Measurements from ENCODE around the gene OSBPL7. TPM values are rescaled to one million over a fixed set of nuclear protein-coding genes. Genes with fewer than 3 reads are reported as not detected.
A peak's percentile ranks its signal among the peaks of the same experiment; 100 is the strongest.

The OSBPL7 gene, protein sequence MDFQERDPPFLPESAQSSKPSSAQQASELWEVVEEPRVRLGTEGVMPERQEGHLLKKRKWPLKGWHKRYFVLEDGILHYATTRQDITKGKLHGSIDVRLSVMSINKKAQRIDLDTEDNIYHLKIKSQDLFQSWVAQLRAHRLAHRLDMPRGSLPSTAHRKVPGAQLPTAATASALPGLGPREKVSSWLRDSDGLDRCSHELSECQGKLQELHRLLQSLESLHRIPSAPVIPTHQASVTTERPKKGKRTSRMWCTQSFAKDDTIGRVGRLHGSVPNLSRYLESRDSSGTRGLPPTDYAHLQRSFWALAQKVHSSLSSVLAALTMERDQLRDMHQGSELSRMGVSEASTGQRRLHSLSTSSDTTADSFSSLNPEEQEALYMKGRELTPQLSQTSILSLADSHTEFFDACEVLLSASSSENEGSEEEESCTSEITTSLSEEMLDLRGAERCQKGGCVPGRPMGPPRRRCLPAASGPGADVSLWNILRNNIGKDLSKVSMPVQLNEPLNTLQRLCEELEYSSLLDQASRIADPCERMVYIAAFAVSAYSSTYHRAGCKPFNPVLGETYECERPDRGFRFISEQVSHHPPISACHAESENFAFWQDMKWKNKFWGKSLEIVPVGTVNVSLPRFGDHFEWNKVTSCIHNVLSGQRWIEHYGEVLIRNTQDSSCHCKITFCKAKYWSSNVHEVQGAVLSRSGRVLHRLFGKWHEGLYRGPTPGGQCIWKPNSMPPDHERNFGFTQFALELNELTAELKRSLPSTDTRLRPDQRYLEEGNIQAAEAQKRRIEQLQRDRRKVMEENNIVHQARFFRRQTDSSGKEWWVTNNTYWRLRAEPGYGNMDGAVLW
- polyA plus RNA-seq (2011; rRNA removed) = 7.0 and 7.1 TPM in 2 replicates
- 9.2 and 11.9 TPM in 2 replicates for polyA plus RNA-seq (2012; cell fraction: cytosol; rRNA removed)
- 54.3 and 75.1 TPM in 2 replicates for polyA plus RNA-seq (2012; cell fraction: nucleus; rRNA removed)
- 11.4 to 16.9 TPM (median 15.4 TPM) in 3 replicates for polyA plus RNA-seq (2017; fragmentation: RNase III; extraction: RNeasy Plus Mini Kit Qiagen cat#74134 plus additional on column Dnase treatment)
- polyA minus RNA-seq (2011; rRNA and poly(A)+ RNA removed) = 14.2 and 14.7 TPM in 2 replicates

DNA sequence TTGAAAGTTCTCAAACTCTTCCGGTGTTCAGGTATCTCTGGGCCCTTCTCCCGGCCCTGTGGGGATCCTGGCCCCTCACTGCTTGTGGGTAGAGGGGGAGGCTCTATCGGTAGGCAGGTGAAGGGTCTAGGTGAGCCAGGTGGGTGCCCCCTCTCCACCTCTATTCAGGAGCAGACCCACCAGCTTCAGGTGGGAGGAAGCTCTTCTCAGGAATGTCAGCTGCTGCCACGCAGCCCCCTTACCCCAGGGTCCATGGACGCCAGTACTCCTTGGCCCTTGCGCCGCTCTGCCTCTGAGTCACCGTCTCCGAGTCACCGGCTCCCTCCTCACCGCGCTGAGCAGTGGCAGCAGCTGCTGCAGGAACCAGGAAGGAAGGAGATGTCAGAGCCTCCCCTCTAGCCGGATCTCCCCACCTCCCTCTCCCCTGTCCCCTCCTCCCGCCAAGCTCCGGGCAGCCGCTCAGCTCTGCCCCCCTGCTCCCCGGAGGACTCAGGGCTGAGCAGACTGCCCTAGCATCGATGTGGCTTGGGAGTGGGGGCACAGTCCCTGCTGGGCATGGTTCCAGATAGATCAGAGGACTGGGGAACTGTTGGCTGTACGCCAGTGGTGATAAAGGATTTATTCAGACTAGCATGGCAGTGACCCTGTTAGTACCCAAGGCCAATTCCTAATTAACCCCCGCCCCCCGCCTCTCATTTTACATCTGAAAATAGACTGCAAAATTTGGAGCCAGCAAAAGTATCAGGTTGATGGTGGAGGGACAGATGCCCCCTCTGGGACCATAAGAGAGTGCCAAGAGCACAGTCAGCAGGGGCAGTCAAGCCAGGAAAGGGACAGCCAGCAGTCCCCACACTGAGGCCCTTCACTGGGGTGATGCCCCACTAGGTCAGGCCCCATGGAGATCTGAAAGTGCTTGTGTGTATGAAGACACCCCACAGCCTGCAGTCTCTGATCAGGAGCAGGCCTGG is at the start of gene OSBPL7:
Gene OSBPL7 (minus strand): TSS at position 371 of the 968 bp plus-strand sequence. CDS start 1,516 bp downstream, outside the sequence.
- H3K27ac ChIP-seq = peak within 1 kb of the TSS; percentile 77 to 85
- FAIRE-seq (peak; percentile 68), DNase-seq (ENCODE audit: low read depth in 1 of 2, low spot score in 1 of 2) (peak; percentile 74 to 79), ATAC-seq (peak; percentile 80 to 92)
- POLR2A ChIA-PET = interaction anchor here (0.6 to 2.6 kb wide), 4 partner anchors 9 to 150 kb away, joined by 3 to 58 read pairs (median 4); partner anchors contain the start of genes LRRC46, MRPL10 and SCRN2
- 11% methylated on average over 17 of the region's 21 CpGs for WGBS (ENCODE audit: missing lambda C conversion rate)
- H3K4me2 ChIP-seq = peak within 1 kb of the TSS; percentile 97
- CTCF ChIA-PET = interaction anchor here (0.6 to 4.1 kb wide), 15 partner anchors 8 to 1614 kb away, joined by 3 to 27 read pairs (median 5); partner anchors contain the start of genes LRRC46, MRPL10 and SCRN2
- no peaks in the 10 kb centered on the region for H3K9me3 ChIP-seq
- H3K4me1 ChIP-seq = peaks cover 21% of the 10 kb centered on the region
- H3K4me3 ChIP-seq = peak within 1 kb of the TSS; percentile 77
- TF ChIP-seq HOXB5 (CRISPR knock-in tag; IDR thresholded peaks at IDR 0.05) = no peak
- no peak for TF ChIP-seq RNF2 (IDR thresholded peaks at IDR 0.05; ENCODE audit: borderline replicate concordance, low read depth)
- TF ChIP-seq SREBF2 (IDR thresholded peaks at IDR 0.05) = no peak
- TF ChIP-seq RAD21 (conservative IDR thresholded peaks at IDR 0.05 in 1 of 2, IDR thresholded peaks at IDR 0.05 in 1 of 2) = no peak
- TF ChIP-seq FOSL2 (IDR thresholded peaks at IDR 0.05) = no peak
- TF ChIP-seq FOSL2 (CRISPR knock-in tag; IDR thresholded peaks at IDR 0.05) = peak; percentile 76
- no peak for TF ChIP-seq GATA3 (IDR thresholded peaks at IDR 0.05; ENCODE audit: borderline replicate concordance)
- TF ChIP-seq CBX2 (IDR thresholded peaks at IDR 0.05; ENCODE audit: borderline replicate concordance, low read depth) = no peak
- TF ChIP-seq POLR2AphosphoS2 (conservative IDR thresholded peaks at IDR 0.05; ENCODE audit: low read length) = no peak
- no peak for TF ChIP-seq MYC (IDR thresholded peaks at IDR 0.05; ENCODE audit: borderline replicate concordance, low read length)
- TF ChIP-seq ZSCAN20 (CRISPR knock-in tag; IDR thresholded peaks at IDR 0.05) = no peak
- no peak for TF ChIP-seq KDM5A (IDR thresholded peaks at IDR 0.05)
- TF ChIP-seq, protein P1, sequence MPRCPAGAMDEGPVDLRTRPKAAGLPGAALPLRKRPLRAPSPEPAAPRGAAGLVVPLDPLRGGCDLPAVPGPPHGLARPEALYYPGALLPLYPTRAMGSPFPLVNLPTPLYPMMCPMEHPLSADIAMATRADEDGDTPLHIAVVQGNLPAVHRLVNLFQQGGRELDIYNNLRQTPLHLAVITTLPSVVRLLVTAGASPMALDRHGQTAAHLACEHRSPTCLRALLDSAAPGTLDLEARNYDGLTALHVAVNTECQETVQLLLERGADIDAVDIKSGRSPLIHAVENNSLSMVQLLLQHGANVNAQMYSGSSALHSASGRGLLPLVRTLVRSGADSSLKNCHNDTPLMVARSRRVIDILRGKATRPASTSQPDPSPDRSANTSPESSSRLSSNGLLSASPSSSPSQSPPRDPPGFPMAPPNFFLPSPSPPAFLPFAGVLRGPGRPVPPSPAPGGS (IDR thresholded peaks at IDR 0.05) = 0 out of 3 replicates have a peak, but pooled peaks have one; percentile 56
- TF ChIP-seq JUN (IDR thresholded peaks at IDR 0.05) = peak; percentile 59 to 64; a peak in 4 of 5 replicates
- no peak for TF ChIP-seq CHD4 (IDR thresholded peaks at IDR 0.05; ENCODE audit: borderline replicate concordance)
- TF ChIP-seq, protein P2, sequence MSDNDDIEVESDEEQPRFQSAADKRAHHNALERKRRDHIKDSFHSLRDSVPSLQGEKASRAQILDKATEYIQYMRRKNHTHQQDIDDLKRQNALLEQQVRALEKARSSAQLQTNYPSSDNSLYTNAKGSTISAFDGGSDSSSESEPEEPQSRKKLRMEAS (IDR thresholded peaks at IDR 0.05) = 0 out of 2 replicates have a peak, but pooled peaks have one; percentile 47
- TF ChIP-seq, protein P3, sequence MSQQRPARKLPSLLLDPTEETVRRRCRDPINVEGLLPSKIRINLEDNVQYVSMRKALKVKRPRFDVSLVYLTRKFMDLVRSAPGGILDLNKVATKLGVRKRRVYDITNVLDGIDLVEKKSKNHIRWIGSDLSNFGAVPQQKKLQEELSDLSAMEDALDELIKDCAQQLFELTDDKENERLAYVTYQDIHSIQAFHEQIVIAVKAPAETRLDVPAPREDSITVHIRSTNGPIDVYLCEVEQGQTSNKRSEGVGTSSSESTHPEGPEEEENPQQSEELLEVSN (IDR thresholded peaks at IDR 0.05; ENCODE audit: borderline replicate concordance, low read depth) = no peak
- TF ChIP-seq KDM1A (IDR thresholded peaks at IDR 0.05; ENCODE audit: low read depth) = no peak
- no peak for TF ChIP-seq HOXA7 (CRISPR knock-in tag; IDR thresholded peaks at IDR 0.05)
- TF ChIP-seq, protein P4, sequence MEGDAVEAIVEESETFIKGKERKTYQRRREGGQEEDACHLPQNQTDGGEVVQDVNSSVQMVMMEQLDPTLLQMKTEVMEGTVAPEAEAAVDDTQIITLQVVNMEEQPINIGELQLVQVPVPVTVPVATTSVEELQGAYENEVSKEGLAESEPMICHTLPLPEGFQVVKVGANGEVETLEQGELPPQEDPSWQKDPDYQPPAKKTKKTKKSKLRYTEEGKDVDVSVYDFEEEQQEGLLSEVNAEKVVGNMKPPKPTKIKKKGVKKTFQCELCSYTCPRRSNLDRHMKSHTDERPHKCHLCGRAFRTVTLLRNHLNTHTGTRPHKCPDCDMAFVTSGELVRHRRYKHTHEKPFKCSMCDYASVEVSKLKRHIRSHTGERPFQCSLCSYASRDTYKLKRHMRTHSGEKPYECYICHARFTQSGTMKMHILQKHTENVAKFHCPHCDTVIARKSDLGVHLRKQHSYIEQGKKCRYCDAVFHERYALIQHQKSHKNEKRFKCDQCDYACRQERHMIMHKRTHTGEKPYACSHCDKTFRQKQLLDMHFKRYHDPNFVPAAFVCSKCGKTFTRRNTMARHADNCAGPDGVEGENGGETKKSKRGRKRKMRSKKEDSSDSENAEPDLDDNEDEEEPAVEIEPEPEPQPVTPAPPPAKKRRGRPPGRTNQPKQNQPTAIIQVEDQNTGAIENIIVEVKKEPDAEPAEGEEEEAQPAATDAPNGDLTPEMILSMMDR (IDR thresholded peaks at IDR 0.05) = peak; percentile 58
- no peak for TF ChIP-seq MAZ (IDR thresholded peaks at IDR 0.05; ENCODE audit: borderline replicate concordance, low read depth, low read length)
- TF ChIP-seq RARB (CRISPR knock-in tag; IDR thresholded peaks at IDR 0.05) = no peak
- no peak for TF ChIP-seq NR3C1 (IDR thresholded peaks at IDR 0.05)
- TF ChIP-seq, protein P5, sequence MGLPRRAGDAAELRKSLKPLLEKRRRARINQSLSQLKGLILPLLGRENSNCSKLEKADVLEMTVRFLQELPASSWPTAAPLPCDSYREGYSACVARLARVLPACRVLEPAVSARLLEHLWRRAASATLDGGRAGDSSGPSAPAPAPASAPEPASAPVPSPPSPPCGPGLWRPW (IDR thresholded peaks at IDR 0.05) = no peak
- TF ChIP-seq, protein P6, sequence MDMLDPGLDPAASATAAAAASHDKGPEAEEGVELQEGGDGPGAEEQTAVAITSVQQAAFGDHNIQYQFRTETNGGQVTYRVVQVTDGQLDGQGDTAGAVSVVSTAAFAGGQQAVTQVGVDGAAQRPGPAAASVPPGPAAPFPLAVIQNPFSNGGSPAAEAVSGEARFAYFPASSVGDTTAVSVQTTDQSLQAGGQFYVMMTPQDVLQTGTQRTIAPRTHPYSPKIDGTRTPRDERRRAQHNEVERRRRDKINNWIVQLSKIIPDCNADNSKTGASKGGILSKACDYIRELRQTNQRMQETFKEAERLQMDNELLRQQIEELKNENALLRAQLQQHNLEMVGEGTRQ (IDR thresholded peaks at IDR 0.05) = no peak
- TF ChIP-seq POLR2A (IDR thresholded peaks at IDR 0.05; ENCODE audit: low read length) = peak; percentile 81
- TF ChIP-seq ZC3H11A (IDR thresholded peaks at IDR 0.05) = no peak
- no peak for TF ChIP-seq ZNF302 (CRISPR knock-in tag; IDR thresholded peaks at IDR 0.05)
- no peak for TF ChIP-seq RCOR1 (IDR thresholded peaks at IDR 0.05; ENCODE audit: low read depth, low read length)
- TF ChIP-seq FOXS1 (CRISPR knock-in tag; IDR thresholded peaks at IDR 0.05) = no peak
